Neural cell (in vitro differentiated cells): Measurements from ENCODE around the gene KIFC3.
"Not testable (repeated sequence)": the region's sequence is repeated elsewhere in the genome, so short reads cannot be mapped to it uniquely, and the experiment has no call there.

Source experiments
- CTCF ChIP-seq: fragments of 450-650 bp; IDR thresholded peaks from 2 replicates; pipeline ENCODE4 v1.5.1; 2014; ENCODE audit warnings: antibody characterized with exemption, mild to moderate bottlenecking, moderate library complexity; ENCODE audit not compliant: poor library complexity, severe bottlenecking
- EP300 ChIP-seq: fragments of 450-650 bp; conservative IDR thresholded peaks from 2 replicates; pipeline ENCODE4 v1.6.1; 2014; ENCODE audit warnings: antibody characterized with exemption, mild to moderate bottlenecking, moderate library complexity; ENCODE audit not compliant: poor library complexity, severe bottlenecking
- EZH2 ChIP-seq: fragments of 200-600, 300-800 bp; shearing (Covaris generic), sonication (generic); IDR thresholded peaks from 2 replicates; pipeline ENCODE4 v1.6.1; 2014; ENCODE audit warnings: antibody characterized with exemption, low read length, borderline replicate concordance, mild to moderate bottlenecking; ENCODE audit not compliant: insufficient read depth, poor library complexity, severe bottlenecking
- MXI1 ChIP-seq: fragments of 450-650 bp; conservative IDR thresholded peaks from 2 replicates; pipeline ENCODE4 v1.6.1; 2014; ENCODE audit warnings: antibody characterized with exemption, mild to moderate bottlenecking; ENCODE audit not compliant: poor library complexity, severe bottlenecking
- POLR2AphosphoS5 ChIP-seq: IDR thresholded peaks from 2 replicates; pipeline ENCODE4 v1.6.1; 2012
- RAD21 ChIP-seq: fragments of 450-650 bp; conservative IDR thresholded peaks from 2 replicates; pipeline ENCODE4 v1.6.1; 2014; ENCODE audit warnings: antibody characterized with exemption, mild to moderate bottlenecking, moderate library complexity
- REST ChIP-seq: IDR thresholded peaks from 2 replicates; pipeline ENCODE4 v1.6.1; 2012; ENCODE audit warnings: borderline replicate concordance
- SMC3 ChIP-seq: fragments of 450-650 bp; conservative IDR thresholded peaks from 2 replicates; pipeline ENCODE4 v1.6.1; 2014; ENCODE audit warnings: antibody characterized with exemption, mild to moderate bottlenecking, moderate library complexity; ENCODE audit not compliant: poor library complexity
- TAF1 ChIP-seq: IDR thresholded peaks from 2 replicates; pipeline ENCODE4 v1.6.1; 2012; ENCODE audit warnings: low read depth

GRCh38 chr16:57712569-57712968, 89.7 kb downstream of the KIFC3 start:
- TF ChIP-seq CTCF, POLR2AphosphoS5, RAD21, TAF1, EZH2, REST, EP300, MXI1, SMC3: not testable (repeated sequence)
